ENCODE results near the gene GIMAP4. TPM values are rescaled to one million over a fixed set of nuclear protein-coding genes. Genes with fewer than 3 reads are reported as not detected.

Gene GIMAP4
- total and polyA plus RNA-seq, 9 of the 15 experiments (the other 6 are each of a cell fraction or from before 2014, with no cell fraction given) = 0.42 TPM; not detected in 8

- no peak for TF ChIP-seq HEY1 (CRISPR knock-in tag; IDR thresholded peaks at IDR 0.05; ENCODE audit: borderline replicate concordance)
- no peak for TF ChIP-seq CAMTA2 (CRISPR knock-in tag; conservative IDR thresholded peaks at IDR 0.05)
- no peak for TF ChIP-seq SRSF7 (optimal IDR thresholded peaks at IDR 0.05; ENCODE audit: low read depth, low read length)
- no peak for TF ChIP-seq ZNF764 (CRISPR knock-in tag; IDR thresholded peaks at IDR 0.05; ENCODE audit: low read depth)
- no peak for TF ChIP-seq ZBTB1 (CRISPR knock-in tag; IDR thresholded peaks at IDR 0.05; ENCODE audit: borderline replicate concordance, low read depth)
- TF ChIP-seq CBX2 (IDR thresholded peaks at IDR 0.05; ENCODE audit: insufficient read depth, low read length, poor library complexity, severe bottlenecking) = no peak
- no peak for TF ChIP-seq CBX8 (IDR thresholded peaks at IDR 0.05; ENCODE audit: borderline replicate concordance, extremely low read depth, low read depth, low read length, poor library complexity, severe bottlenecking)
- TF ChIP-seq, protein P1, sequence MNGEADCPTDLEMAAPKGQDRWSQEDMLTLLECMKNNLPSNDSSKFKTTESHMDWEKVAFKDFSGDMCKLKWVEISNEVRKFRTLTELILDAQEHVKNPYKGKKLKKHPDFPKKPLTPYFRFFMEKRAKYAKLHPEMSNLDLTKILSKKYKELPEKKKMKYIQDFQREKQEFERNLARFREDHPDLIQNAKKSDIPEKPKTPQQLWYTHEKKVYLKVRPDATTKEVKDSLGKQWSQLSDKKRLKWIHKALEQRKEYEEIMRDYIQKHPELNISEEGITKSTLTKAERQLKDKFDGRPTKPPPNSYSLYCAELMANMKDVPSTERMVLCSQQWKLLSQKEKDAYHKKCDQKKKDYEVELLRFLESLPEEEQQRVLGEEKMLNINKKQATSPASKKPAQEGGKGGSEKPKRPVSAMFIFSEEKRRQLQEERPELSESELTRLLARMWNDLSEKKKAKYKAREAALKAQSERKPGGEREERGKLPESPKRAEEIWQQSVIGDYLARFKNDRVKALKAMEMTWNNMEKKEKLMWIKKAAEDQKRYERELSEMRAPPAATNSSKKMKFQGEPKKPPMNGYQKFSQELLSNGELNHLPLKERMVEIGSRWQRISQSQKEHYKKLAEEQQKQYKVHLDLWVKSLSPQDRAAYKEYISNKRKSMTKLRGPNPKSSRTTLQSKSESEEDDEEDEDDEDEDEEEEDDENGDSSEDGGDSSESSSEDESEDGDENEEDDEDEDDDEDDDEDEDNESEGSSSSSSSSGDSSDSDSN (IDR thresholded peaks at IDR 0.05; ENCODE audit: borderline replicate concordance in 1 of 2, low read depth in 2 of 2, low read length in 2 of 2) = no peak
- TF ChIP-seq ZC3H11A (IDR thresholded peaks at IDR 0.05; ENCODE audit: low read depth, low read length) = no peak
- no peak for TF ChIP-seq HBP1 (CRISPR knock-in tag; IDR thresholded peaks at IDR 0.05)
Measured at GRCh38 chr7:150587551-150587950, 20.4 kb downstream of the GIMAP4 start (continued).

Measured in K562 (cell line).